ENCODE measurements around the gene TBC1D1. TPM values are rescaled to one million over a fixed set of nuclear protein-coding genes. Genes with fewer than 3 reads are reported as not detected.

Gene TBC1D1
- total and polyA plus RNA-seq, 2 of the 8 experiments (the other 6 are each of a cell fraction or from before 2014, with no cell fraction given) = 96.9 to 162 TPM

GRCh38 chr4:38173935-38174518 is 283.1 kb downstream of the TBC1D1 start (continued):
- TF ChIP-seq EP300 (IDR thresholded peaks at IDR 0.05; ENCODE audit: borderline replicate concordance in 1 of 2, low read depth in 2 of 2, low read length in 2 of 2) = no peak
- TF ChIP-seq SUZ12 (IDR thresholded peaks at IDR 0.05; ENCODE audit: low read length) = no peak
- no peak for TF ChIP-seq SIRT6 (IDR thresholded peaks at IDR 0.05; ENCODE audit: low read length)
- TF ChIP-seq RFX5 (IDR thresholded peaks at IDR 0.05; ENCODE audit: borderline replicate concordance, low read depth, low read length) = no peak
- no peak for TF ChIP-seq RAD21 (IDR thresholded peaks at IDR 0.05 in 1 of 2, conservative IDR thresholded peaks at IDR 0.05 in 1 of 2; ENCODE audit: low read depth in 2 of 2, low read length in 2 of 2)
- TF ChIP-seq SP1 (IDR thresholded peaks at IDR 0.05; ENCODE audit: low read depth, low read length) = no peak
